ENCODE results near the gene IL16. TPM values are rescaled to one million over a fixed set of nuclear protein-coding genes. Genes with fewer than 3 reads are reported as not detected.
A peak's percentile ranks its signal among the peaks of the same experiment; 100 is the strongest.

IL16 gene
- total RNA-seq, 1 donor from 2014 or later: 2.5 TPM

DNA sequence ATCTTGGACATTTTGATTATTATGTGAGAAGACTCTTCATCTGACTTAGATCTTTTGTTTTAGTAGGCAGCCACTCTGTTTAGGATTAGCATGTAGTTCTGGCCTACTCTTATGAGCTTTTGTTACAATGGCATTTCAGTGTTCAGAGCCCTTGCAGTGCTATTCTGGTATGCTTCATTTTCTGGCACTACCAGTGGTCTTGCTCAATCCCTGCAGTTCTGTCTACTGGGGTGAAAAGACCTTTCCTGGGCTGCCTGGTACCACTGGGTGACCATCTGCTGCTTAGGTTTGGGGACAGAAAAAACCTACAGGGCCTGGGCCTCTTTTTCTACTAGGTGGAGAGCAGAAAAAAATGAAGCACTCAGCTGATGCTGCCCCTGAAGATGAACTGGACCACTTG, 42.5 kb downstream of the IL16 start:
- intact Hi-C loops (cut with DNase I): no loop called here
- no peak for DNase-seq (ENCODE audit: low spot score)

DNA sequence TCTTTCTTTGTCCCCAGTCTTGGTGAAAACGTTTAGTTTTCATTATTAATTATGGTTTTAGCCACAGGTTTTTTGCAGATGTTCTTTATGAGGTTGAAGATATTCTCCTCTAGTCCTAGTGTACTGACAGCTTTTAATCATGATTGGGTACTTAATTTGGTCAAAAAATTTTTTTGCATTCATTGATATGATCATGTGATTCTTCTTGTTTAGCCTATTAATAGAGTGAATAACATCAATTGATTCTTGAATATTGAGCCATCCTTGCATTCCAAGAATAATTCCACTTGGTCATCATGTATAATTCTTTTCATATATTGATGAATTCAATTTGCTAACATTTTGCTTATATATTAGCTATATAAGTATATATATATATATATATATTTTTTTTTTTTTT, 46.1 kb downstream of the IL16 start:
- no peak for DNase-seq (ENCODE audit: low spot score)
- intact Hi-C loops (cut with DNase I): no loop called here

DNA sequence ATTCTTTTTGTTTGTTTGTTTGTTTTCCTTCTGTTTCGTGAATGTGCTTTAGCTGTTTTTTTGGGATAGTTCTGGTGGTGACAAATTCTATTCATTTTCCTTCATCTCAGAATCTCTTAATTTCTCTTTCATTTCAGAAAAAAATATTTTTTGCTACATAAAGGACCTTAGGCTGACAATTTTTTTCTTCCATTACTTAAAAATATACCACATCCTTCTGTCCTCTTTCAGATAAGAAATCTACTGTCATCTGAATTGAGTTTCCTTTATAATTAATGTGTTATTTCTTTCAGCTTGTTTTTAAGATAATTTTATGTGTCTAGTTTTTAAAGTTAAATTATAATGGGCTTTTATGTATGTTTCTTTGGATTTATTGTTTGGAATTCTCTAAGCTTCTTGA, 47.6 kb downstream of the IL16 start:
- intact Hi-C loops (cut with DNase I): no loop called here
- DNase-seq (ENCODE audit: low spot score): no peak

DNA sequence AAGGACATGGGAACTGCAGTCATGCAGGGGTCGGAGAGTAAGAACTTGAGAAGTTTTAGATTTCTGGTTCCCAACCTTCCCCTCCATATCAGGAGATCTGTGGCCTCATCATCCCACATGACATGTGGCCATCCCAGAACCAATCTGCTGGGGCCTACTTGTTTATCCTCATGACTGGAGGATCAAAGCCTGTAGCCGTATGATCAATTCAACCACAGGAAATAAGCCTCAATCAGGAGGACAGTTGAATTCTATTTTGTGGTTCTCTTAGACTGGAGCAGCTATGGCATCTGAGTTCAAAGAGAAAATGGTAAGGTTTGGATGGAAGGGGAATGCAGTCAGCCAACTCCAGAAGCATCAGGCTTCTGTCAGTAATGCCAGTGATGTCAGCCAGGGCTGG, 57.2 kb downstream of the IL16 start:
- intact Hi-C loops (cut with DNase I): no loop called here

DNA sequence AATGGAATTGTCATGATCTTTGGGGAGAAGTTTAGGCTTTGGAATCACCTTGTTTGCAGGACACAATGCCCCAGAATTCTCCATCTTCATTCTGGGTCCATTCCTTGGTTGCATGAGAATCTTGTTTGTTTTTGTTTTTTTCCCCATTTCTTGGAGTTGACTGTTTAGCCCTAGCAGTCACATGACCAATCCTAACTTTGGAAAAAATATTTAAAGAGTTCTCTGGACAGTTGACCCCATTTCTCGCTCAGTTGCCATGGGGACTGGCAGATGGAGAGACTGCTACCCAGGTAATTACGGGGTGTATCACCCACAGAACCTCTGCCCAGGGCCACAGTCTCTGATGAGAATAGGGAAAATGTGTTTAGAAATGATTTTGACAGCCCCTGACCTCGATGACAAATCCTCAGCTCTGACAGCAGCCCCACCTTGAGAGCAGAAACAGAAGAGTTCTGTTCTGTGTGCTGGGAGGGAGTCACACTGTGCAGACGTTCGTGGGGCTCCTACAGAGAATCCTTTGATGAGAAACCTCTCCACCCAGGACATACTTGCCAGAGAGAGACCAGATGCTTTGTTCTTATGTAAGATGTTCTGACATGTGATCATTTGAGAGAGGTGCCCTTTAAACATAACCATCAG, 57.7 kb downstream of the IL16 start:
- no peak for DNase-seq (ENCODE audit: low spot score)
- intact Hi-C loops (cut with DNase I): no loop called here

More for the DNA sequence above, 57.2 kb downstream of the IL16 start:
- no peak for DNase-seq (ENCODE audit: low spot score)

DNA sequence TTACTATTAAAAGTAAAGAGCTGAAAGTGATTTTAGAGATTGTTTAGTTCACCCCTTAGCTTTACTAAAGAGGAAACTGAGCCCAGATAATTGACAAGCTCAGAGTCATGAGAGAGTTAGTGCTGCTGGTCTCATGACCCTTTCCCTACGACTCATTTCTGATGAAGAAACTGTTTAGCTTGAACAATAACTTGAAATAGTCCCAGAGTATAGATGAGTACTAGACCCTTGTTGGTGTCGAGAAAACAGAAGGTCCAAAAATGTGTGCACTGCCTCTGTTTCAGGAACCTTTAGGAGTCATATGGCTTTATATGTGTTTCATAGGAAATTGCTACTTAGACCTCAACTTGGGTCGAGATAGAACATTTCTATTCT, 58.2 kb downstream of the IL16 start:
- intact Hi-C loops (cut with DNase I): no loop called here

DNA sequence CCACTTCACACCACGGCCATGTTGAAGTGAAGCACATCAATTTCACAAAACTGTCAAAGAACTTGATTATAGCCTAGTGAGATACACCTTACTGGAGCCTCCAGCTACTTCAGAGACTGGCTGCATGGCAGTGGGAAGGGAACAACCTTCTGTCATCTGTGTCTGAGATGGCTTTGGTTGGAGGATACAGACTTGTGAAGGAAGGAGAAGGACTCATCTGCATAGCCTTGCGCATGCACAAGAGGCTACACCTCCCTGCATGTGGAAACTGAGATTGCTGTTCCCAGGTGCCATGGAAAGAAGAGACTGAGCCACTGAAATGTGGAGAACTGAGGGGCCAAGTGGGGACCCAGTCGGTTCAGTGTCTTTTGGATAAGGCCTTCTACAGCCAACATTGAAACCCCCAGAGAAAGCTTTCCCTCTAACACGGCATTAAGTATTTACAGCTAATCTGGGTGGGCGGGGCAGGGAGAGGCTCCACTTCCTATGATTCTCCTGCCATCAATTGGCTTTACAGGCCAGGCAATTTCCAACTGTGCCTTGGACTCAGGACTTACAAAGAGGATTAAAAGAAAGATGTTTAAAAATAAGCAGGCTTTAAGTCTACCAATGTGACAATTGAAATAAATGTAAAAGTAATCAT, 58.8 kb downstream of the IL16 start:
- no peak for DNase-seq (ENCODE audit: low spot score)
- intact Hi-C loops (cut with DNase I): no loop called here

More for the DNA sequence above, 58.2 kb downstream of the IL16 start:
- no peak for DNase-seq (ENCODE audit: low spot score)

DNA sequence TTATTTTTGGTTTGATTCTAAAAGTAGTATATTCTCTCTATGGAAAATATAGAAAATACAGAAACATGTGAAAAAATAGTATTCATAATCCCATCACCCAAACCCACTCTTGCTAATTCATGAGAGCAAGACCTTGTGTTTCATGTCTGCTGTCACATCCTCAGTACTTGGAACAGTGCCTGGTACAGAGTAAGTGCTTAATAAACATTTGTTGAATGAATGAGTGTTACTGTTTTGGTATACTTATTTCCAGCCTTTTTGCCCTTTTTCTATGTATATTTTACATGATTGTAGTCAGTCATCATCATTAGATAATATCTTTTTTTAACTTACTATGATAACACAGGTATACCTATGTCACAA, 59.3 kb downstream of the IL16 start:
- intact Hi-C loops (cut with DNase I): no loop called here
- no peak for DNase-seq (ENCODE audit: low spot score)

DNA sequence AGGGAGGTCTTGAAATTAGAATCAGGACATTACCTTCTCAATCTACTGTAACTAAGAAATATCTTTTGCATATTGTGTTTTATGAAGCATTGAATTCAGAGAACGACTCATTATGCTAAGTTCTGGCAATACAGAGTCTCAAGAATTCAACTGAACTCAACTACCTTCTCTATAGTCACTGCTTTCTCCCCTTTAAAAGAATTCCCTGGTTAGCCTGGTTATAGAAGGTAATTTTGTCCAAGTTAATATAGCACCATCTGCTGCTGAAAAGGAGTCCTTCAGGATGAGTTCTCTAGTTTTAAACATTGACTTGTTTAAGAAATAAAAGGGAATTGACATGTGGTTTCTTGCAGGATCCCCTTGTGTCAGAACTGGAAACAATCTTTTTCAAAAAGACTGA, 60.2 kb downstream of the IL16 start:
- intact Hi-C loops (cut with DNase I): no loop called here
- DNase-seq (ENCODE audit: low spot score): no peak

DNA sequence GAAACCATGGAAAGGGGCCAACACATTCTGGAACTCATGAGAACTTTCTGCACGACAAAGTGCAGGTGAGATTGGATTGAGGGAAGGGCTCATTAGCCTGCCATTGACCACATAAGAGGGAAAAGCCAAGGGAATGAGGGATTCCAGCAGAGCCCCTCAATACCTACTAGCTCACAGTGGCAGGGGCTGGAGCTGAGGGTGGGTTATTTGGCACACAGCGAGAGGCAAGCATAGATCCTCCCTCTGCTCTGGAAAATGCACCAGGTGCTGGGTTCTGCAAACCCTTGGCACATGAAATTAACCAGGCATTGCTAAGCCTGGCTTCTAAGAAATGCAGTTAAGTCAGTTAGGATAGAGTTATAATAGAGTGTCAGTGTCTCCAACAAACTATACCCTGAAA, 60.8 kb downstream of the IL16 start:
- DNase-seq (ENCODE audit: low spot score): no peak
- intact Hi-C loops (cut with DNase I): no loop called here

DNA sequence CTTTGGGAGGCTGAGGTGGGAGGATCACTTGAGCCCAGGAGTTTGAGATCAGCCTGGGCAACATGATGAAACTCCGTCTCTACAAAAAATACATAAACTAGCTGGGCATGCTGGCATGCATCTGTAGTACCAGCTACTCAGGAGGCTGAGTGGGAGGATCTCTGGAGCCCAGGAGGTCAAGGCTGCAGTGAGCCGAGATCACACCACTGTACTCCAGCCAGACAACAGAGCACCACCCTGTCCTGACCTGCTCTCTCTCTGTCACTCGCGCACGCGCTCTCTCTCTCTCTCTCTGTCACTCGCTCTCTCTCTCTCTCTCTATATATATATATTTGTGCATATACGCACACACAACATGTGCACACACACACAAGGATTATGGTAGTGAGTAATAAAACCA, 61.8 kb downstream of the IL16 start:
- intact Hi-C loops (cut with DNase I): no loop called here
- no peak for DNase-seq (ENCODE audit: low spot score)

DNA sequence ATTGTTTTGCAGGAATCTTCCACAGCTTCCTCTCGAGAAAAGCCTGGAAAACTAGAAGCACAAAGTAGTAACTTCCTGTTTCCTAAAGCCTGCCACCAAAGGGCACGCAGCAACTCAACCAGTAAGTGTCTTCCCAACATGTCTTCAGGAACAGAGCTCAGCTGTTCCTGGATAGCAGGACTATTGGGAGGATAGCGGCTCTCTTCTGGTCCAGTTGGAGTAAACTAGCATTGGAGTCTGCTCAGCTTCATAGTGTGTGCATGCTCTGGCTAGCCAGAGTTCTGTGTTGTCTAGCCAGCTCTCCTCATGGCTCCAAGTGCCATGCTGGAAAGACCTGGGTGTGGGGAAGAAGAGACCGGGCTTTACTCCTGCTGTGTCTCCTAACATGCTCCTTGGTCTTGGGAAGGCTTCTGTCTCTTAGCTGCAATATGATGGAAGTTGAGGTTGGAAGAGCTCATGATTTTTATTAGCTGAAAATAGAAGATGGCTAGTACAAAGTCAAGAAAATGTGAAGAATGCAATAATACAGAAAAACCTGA, 63.1 kb downstream of the IL16 start:
- no peak for DNase-seq (ENCODE audit: low spot score)
- intact Hi-C loops (cut with DNase I): loop anchor here (10.0 kb wide), 1 partner anchor 285 kb away; no protein-coding TSS in a partner anchor

DNA sequence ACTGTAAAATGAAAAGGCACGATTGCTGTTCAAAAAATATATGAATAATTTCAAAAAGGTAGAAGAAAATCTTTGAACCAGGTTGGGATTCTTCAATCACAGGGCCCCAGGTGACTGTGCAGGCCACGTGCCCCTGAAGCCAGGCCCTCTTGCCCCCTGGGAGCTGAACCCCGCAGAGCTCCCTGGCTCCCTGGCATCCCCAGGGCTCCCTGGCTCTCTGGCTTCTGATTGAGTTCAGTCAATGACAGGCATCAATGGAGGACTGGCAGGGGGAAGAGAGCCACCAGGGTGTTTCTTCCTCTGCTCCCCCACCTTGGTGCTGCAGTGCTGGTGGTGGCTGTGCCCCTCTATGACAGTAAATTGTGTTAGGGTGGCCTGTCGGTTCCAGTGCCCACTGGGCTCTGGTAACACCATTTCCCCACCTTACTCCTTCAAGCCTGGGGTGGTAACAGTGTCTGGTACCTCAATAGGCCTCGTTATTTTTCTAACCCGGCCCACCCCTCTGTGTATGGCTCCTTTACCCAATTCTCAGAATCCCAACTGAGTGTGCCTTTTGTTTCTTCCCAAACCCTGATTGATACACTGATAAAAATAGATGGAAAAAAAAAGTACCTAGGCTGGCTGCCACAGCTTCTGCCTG, 64.6 kb downstream of the IL16 start:
- intact Hi-C loops (cut with DNase I): loop anchor here (10.0 kb wide), 1 partner anchor 286 kb away; no protein-coding TSS in a partner anchor
- no peak for DNase-seq (ENCODE audit: low spot score)

DNA sequence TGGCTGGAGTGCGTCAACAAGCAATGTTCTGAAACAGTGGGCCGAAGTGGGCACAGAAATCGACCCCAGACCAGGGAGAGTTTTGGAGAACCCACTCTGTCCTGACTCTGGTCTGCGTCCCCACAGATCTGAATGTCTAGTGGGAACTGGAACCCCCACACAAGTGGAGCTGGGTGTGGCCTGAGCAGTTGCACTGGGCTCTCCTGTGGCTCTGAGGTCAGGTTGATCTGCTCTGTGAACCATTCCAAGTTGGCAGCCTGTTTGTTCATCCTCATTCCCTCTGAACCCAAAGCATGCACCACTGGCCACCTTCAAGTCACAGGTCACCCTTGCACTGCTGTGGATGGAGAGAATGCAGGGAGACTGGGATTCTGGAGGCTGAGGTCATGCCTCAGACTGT, 66.8 kb downstream of the IL16 start:
- intact Hi-C loops (cut with DNase I): loop anchor here (10.0 kb wide), 1 partner anchor 289 kb away; no protein-coding TSS in a partner anchor
- DNase-seq (ENCODE audit: low spot score): no peak

DNA sequence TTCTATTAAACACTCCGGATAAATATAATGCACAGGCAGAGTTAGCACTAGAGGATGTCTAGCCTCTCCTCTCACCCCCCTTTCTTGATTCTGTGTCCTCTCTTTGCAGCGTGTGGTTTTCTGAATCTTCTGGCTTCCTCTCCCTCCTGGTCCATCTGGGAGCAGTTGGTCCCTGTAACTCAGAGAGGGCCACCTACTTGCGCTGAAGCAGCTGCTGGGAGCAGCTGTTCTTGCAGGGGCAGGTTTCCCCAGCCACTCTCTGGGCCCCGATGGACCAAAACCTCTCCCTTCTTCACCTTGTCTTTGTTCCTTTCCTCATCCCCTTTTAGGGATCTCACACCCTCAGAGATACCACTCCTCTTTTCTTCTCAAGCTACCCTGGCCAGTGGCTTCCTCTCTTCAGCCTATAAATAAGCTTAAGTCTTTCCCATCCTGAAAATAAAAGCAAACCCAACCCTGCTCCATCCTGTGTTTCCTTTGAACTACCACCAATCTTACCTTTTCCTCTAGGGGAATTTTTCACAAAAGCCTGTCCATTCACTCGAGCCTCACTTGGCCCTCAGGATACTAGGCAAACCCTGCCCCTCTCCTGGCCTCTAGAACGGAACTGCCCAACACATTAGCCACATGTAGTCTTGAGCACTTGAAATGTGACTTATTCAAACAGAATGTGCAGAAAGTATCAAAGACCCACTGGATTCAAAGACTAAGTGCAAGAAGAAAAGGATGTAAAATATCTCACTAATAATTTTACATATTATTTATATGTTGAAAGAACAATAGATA, 67.6 kb downstream of the IL16 start:
- intact Hi-C loops (cut with DNase I): loop anchor here (2.0 to 10.0 kb wide), 2 partner anchors 157 to 289 kb away; no protein-coding TSS in a partner anchor
- no peak for DNase-seq (ENCODE audit: low spot score)

DNA sequence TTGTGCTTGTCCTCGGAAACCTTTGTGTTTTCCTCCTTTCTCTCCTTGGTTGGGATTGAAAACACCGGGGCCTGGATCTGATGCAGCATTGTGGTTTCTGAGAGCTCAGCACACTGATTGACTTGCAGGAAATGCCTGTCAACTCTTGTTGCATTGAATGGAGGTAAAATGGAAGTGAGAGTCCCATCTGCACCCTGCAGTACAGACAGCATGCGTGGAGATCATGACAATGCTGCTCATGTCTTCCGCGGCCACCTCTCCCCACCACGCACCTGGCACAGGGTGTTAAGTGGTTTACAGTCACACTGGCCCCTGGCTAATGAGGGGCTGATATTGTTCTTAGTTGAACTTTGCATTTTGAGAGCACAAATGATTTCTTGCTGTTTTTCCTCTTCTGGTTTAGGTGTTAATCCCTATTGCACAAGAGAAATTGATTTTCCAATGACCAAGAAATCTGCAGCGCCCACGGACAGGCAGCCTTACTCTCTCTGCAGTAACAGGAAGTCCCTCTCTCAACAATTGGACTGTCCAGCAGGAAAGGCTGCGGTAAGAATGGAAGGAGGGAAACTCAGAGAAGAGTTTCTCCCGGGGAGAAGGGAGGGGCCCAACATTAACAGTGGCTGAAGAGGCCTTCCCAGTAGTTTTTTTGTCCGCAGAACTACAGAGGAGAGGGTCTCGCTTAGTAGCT, 68.7 kb downstream of the IL16 start:
- intact Hi-C loops (cut with DNase I): loop anchor here (2.0 to 10.0 kb wide), 3 partner anchors 159 to 291 kb away; no protein-coding TSS in a partner anchor
- no peak for DNase-seq (ENCODE audit: low spot score)

DNA sequence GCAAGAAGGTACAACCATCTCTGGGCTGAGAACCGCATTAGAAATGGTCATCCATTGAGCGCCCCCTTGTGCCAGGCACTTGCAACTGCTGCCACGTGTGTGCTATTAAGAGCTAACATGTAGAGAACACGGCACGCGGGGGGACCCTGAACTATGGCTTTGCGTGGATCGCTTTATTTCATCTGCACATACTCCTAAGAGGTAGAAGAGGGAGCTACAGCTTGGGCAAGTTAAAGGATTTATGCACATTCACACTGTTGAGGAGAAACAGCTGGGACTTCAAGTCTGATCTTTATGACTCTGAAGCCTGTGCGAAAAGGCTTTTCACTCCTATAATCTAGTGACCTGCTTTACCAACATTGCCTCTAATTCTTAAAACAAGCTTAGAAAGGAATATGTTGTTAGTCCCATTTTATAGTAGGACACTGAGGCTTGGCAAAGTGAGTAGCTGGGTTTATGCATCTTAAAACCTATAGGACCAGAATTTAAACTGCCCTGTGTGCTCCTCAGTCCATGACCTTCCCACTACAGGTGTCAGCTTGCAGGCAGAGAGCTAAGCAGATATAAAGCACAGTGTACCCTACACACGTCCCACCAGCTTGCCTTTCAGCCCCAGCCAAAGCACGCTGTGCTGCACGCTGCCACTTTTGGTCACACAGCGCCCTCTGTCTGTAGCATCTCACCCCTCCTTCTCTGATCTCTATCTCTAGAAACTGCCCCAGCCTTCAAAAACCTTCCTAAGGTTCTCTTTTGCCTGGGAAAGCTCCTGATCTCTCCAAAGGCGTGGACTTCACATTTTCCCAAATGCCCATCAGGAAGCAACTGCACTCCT, 69.5 kb downstream of the IL16 start:
- peak; percentile 90 for DNase-seq (ENCODE audit: low spot score)
- intact Hi-C loops (cut with DNase I): loop anchor here (2.0 to 10.0 kb wide), 4 partner anchors 111 to 291 kb away; no protein-coding TSS in a partner anchor

DNA sequence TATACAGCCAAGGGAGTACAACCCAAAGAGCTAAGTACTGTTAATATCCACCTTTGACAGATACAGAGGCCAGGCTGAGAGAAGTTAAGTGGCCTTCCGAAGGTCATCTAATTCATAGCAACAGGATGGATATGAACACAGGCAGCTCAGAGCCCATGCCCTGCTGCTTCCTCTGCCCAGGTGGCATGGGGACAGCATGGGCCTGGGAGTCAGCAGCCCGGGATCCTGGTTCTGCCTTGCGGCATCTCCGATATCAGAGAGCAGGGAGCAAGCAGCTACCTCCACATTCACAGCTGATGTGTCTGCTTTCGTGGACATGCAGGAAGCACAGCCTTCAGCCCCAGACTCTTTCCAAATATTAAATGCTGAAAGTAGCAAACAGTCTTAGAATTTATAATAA, 71.7 kb downstream of the IL16 start:
- intact Hi-C loops (cut with DNase I): loop anchor here (5.0 to 10.0 kb wide), 2 partner anchors 271 to 294 kb away; no protein-coding TSS in a partner anchor
- no peak for DNase-seq (ENCODE audit: low spot score)
